Calu3 (cell line): Measurements from ENCODE around the gene ENPP7. TPM values are rescaled to one million over a fixed set of nuclear protein-coding genes. Genes with fewer than 3 reads are reported as not detected.
A peak's percentile ranks its signal among the peaks of the same experiment; 100 is the strongest.

ENCODE experiments used
- BruUV-seq: library from RNA; stranded (reverse); fragments of 400-500 nt; replicated peaks from 2 replicates; lab custom pipeline; 2021; lab: Mats Ljungman, UMichigan
- CTCF ChIA-PET: fragments of 300-600 bp; sonication (Branson Sonifier 250); formaldehyde crosslinking; loops from one replicate; lab custom pipeline; 2022; ENCODE audit warnings: antibody characterized with exemption; lab: Charles Lee
- DNase-seq: peaks from one replicate; pipeline ENCODE4 v3.0.0; 2022
- H3K27ac Mint-ChIP-seq: one replicate; pipeline ENCODE4 v1.8.0; 2022; ENCODE audit warnings: mixed read lengths; ENCODE audit not compliant: unreplicated experiment
- H3K27me3 Mint-ChIP-seq: one replicate; pipeline ENCODE4 v1.8.0; 2022; ENCODE audit warnings: mixed read lengths; ENCODE audit not compliant: unreplicated experiment
- H3K36me3 Mint-ChIP-seq: one replicate; pipeline ENCODE4 v1.8.0; 2022; ENCODE audit warnings: mild to moderate bottlenecking, moderate library complexity, mixed read lengths; ENCODE audit not compliant: insufficient read depth, unreplicated experiment
- H3K4me1 Mint-ChIP-seq: one replicate; pipeline ENCODE4 v1.8.0; 2022; ENCODE audit warnings: mild to moderate bottlenecking, low read depth, mixed read lengths; ENCODE audit not compliant: unreplicated experiment
- H3K4me3 Mint-ChIP-seq: one replicate; pipeline ENCODE4 v1.8.0; 2022; ENCODE audit warnings: mild to moderate bottlenecking, low read depth, moderate library complexity, mixed read lengths; ENCODE audit not compliant: unreplicated experiment
- H3K9me3 Mint-ChIP-seq: one replicate; pipeline ENCODE4 v1.8.0; 2022; ENCODE audit warnings: low read depth, mixed read lengths; ENCODE audit not compliant: unreplicated experiment
- CTCF ChIP-seq: fragments of 200-600 bp; IDR thresholded peaks from one replicate; pipeline ENCODE4 v1.8.0; 2022; ENCODE audit warnings: antibody characterized with exemption; ENCODE audit not compliant: unreplicated experiment
- intact Hi-C: fragments of 100-400 bp; cut with micrococcal nuclease; formaldehyde crosslinking; loops from one replicate; pipeline ENCODE4 v1.10.0; 2022; ENCODE audit not compliant: unreplicated experiment
- total RNA-seq: library from RNA; stranded (reverse); gene quantifications from 2 replicates; pipeline ENCODE4 v1.2.3, GENCODE V29; 2022

Gene ENPP7
- total RNA-seq, 1 experiment from 2014 or later, result not detected

GRCh38 chr17:79775632-79776031 is 44.9 kb downstream of the ENPP7 start:
- intact Hi-C loops, result loop anchor here (5.0 kb wide), 1 partner anchor 33 kb away; no protein-coding TSS in a partner anchor
- CTCF ChIA-PET, result no interaction called here
- no peak overlapping the region for H3K27ac Mint-ChIP-seq
- no peak for DNase-seq
- H3K4me3 Mint-ChIP-seq, result no peak overlapping the region
- H3K36me3 Mint-ChIP-seq, result peaks cover 8% of the 10 kb centered on the region
- BruUV-seq, result no TSS peak
- peaks cover 74% of the 10 kb centered on the region for H3K27me3 Mint-ChIP-seq
- H3K9me3 Mint-ChIP-seq, result no peaks in the 10 kb centered on the region
- peaks cover 7% of the 10 kb centered on the region for H3K4me1 Mint-ChIP-seq
- TF ChIP-seq CTCF, result no peak

GRCh38 chr17:79776376-79777119 is 45.8 kb downstream of the ENPP7 start:
- intact Hi-C loops, result loop anchor here (5.0 kb wide), 1 partner anchor 34 kb away; no protein-coding TSS in a partner anchor
- peaks cover 7% of the 10 kb centered on the region for H3K4me1 Mint-ChIP-seq

GRCh38 chr17:79777120-79777893 is 46.6 kb downstream of the ENPP7 start:
- peaks cover 63% of the 10 kb centered on the region for H3K27me3 Mint-ChIP-seq
- peaks cover 15% of the 10 kb centered on the region for H3K36me3 Mint-ChIP-seq
- intact Hi-C loops, result loop anchor here (5.0 kb wide), 1 partner anchor 35 kb away; no protein-coding TSS in a partner anchor
- H3K9me3 Mint-ChIP-seq, result no peaks in the 10 kb centered on the region
- DNase-seq, result peak; percentile 48
- CTCF ChIA-PET, result interaction anchor here (0.6 to 1.1 kb wide), 2 partner anchors 32 to 56 kb away, joined by 3 read pairs; no protein-coding TSS in a partner anchor
- H3K4me1 Mint-ChIP-seq, result peaks cover 7% of the 10 kb centered on the region
- H3K27ac Mint-ChIP-seq, result no peak overlapping the region
- TF ChIP-seq CTCF, result no peak
- H3K4me3 Mint-ChIP-seq, result peak overlapping the region; percentile 93
- no TSS peak for BruUV-seq

More at GRCh38 chr17:79776376-79777119, 45.8 kb downstream of the ENPP7 start:
- Mint-ChIP-seq H3K27ac (no peak overlapping the region), H3K36me3 (peaks cover 8% of the 10 kb centered on the region), H3K9me3 (no peaks in the 10 kb centered on the region), H3K4me3 (peak overlapping the region; percentile 93), H3K27me3 (peaks cover 71% of the 10 kb centered on the region)
- CTCF ChIA-PET, result interaction anchor here (0.6 to 1.1 kb wide), 2 partner anchors 32 to 56 kb away, joined by 3 read pairs; no protein-coding TSS in a partner anchor
- no TSS peak for BruUV-seq
- TF ChIP-seq CTCF, result no peak
- no peak for DNase-seq

- H3K27ac Mint-ChIP-seq, result peak within 1 kb of the TSS; percentile 66
- peaks cover 56% of the 10 kb centered on the region for H3K27me3 Mint-ChIP-seq
- no TSS peak for BruUV-seq
- H3K9me3 Mint-ChIP-seq, result no peaks in the 10 kb centered on the region
- peak; percentile 86 for DNase-seq
- H3K36me3 Mint-ChIP-seq, result peaks cover 17% of the 10 kb centered on the region
- no peak for TF ChIP-seq CTCF
- peaks cover 7% of the 10 kb centered on the region for H3K4me1 Mint-ChIP-seq
- intact Hi-C loops, result loop anchor here (5.0 kb wide), 1 partner anchor 36 kb away; no protein-coding TSS in a partner anchor
- peak within 1 kb of the TSS; percentile 93 for H3K4me3 Mint-ChIP-seq
- CTCF ChIA-PET, result no interaction called here
These were observed 47.3 kb downstream of the ENPP7 start, which contains the start of gene CBX2 for GRCh38 chr17:79777894-79778503. Gene CBX2, plus strand, starts transcription at chr17:79778148. Its CDS starts 88 bp downstream, at chr17:79778236.
